CD4-positive, alpha-beta T cell treated with Interleukin-21 for 1 hour (primary cell): ENCODE results near the gene GLRX5.
A peak's percentile ranks its signal among the peaks of the same experiment; 100 is the strongest.

Experiments used
- DNase-seq: peaks from one replicate; pipeline ENCODE4 v3.0.0-alpha.2; 2020

The GLRX5 gene

DNA sequence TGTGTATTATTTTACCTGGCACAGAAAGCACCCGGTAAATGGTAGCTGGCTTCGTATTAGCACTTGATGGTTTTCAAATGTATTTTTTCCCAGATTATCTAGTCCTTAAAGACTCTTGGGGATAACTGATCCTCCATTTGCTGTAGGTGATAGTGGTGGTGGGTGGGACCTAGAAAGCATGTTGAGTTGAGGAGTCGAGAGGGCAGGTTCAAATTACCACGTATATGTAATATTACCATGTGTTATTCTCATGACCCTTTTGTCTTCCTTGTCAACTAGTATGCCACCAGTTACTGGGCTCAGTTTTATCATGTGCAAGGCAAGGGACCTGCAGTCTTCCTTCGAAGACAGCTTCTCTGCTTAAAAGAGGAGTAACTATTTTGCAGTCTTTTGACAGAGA, 1.8 kb downstream of the GLRX5 start:
- no peak for DNase-seq

DNA sequence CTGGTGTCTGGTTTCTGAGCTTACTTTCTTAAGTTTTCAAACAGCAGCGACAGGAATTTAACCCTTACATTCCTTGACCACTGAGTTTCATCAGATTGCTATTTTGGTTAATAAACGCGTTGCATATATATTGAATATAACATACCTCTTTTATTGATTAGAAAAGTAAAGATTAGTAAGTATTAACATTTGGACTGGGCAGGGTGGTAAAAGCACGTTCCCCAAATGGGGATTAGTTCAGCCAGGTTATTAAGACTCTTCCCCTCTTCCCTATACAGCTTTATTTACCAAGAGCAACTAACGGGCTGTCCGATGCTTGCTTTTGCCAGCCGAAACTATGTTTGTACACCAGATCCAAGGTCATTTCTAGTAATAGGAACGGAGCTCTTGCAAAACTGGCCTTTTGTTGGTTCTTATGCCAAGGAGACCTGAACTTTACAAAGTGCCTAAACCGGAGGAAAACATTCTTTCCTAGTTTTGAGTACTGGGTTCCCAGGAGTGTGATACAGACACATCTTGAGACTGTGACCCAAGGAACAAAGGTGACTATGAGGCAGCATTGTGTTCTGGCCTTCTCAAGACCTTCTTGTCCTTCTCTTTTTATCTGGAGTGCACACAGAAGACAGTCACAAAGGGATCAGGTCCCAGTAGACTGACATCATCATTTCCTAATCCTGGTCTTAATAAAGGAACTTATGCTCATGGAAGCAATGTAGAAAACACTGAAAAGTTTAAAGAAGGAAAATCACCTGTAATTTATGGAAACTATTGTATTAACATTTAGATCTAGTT, 2.6 kb downstream of the GLRX5 start:
- no peak for DNase-seq

DNA sequence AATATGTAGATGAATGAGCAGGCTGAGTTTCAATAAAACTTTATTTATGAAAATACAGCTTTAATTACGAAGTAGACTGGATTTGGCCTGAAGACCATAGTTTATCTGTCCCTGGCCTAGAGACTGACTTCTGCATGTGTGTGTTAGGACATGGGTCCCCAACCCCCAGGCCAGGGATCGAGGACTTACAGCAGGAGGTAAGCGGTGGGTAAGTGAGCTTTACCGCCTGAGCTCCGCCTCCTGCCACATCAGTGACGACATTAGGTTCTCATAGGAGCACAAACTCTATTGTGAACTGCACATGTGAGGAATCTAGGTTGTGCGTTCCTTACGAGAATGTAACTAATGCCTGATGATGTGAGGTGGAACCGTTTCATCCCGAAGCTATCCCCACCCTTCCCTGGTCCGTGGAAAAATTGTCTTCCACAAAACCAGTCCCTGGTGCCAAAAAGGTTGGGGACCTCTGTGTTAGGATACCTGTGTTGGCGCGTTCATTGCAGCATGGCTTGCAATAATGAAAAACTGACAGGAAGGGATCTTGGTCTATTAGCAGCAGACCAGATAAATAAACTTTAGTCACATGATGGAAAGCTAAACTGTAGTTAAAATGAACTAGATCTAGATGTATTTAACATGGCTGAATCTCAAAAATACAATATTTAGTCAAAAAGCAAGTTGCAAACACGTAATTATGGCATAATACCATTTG, 4.1 kb downstream of the GLRX5 start:
- DNase-seq: no peak

GRCh38 chr14:95540236-95540855, 5.5 kb downstream of the GLRX5 start:
- no peak for DNase-seq

GRCh38 chr14:95541346-95541745, 6.5 kb downstream of the GLRX5 start:
- DNase-seq: no peak

- no peak for DNase-seq
Observed at GRCh38 chr14:95541932-95542930, 7.4 kb downstream of the GLRX5 start.

- DNase-seq: no peak
Observed at GRCh38 chr14:95543021-95543420, 8.2 kb downstream of the GLRX5 start.

- DNase-seq: no peak
Observed at GRCh38 chr14:95544588-95544987, 9.7 kb downstream of the GLRX5 start.

DNA sequence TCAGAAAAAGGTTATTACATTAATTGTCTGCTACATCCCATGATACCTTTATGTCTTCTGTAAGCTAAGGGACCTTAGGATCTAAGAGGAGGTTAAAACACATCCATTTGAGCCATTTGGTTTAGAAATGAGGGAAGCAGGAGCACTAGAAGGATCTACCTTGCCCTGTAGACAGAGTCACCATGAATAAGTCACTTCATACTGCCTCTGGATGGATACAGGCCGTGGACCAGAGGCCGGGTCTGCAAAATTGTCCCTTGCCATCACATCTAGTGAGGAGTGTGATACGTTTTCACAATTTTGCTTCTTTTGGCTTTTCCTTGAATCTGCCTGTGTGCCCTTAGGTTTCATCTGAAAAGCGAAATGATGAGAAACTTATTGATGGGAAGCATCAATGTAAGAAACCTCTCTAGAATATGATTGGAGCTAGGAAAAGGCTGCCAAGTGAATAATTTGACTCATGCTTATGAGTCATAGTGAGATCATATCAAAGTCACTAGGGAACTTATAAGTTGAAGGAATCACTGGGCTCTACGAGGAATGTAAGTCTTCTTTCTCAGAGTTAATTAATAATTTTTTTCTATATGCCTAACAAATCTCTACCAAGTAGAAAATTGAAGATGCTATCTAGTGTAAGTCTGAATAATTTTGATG, 10.8 kb downstream of the GLRX5 start:
- no peak for DNase-seq

DNA sequence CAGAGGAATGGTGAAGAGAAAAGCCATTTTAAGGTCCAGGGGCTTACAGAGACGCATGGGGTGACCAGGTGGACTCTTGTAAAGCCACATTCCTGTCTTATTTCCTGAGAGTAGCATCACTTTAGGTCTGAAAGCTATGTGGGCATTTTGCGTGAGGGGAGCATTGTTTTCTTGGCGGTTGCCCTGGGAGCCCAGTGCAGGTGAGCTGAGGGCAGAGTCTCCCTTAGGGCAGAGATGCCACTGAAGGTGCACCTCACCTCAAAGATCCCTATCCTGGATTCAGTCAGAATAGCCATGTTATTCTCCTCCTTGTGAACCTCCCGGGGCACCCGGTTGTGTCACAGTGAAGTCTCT, 12.4 kb downstream of the GLRX5 start:
- DNase-seq: no peak

DNA sequence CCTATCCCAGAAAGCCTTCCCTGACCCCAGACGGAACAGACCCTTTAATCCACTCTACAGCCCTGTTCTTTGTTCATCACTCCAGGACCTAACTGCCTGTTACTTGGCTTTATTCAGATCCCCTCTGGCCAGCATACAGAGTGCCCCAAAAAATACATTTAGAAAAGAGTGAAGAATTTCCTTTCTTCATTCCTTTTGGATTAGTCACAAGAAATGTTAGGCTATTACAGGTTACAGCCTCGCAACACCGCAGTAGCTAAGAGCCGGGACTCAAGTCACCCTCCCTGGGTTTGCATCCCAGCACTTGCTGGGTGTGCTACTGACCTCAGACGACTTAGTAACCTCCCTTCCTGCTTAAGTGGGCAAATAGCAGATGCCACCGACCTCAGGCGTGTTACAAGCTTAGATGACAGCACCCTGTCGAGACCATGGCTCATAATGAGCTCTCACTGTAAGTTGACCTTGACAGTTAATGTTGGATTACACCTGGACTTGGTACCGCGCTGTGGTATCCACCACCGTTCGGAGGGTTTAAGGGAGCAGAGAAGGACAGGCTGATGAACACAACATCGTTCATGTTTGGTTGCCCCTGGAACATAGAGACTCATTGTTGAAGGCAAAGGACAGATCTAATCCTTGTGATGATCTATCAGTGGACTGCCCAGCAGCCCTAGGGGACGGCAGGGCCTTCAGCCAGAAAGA, 12.9 kb downstream of the GLRX5 start:
- DNase-seq: no peak

DNA sequence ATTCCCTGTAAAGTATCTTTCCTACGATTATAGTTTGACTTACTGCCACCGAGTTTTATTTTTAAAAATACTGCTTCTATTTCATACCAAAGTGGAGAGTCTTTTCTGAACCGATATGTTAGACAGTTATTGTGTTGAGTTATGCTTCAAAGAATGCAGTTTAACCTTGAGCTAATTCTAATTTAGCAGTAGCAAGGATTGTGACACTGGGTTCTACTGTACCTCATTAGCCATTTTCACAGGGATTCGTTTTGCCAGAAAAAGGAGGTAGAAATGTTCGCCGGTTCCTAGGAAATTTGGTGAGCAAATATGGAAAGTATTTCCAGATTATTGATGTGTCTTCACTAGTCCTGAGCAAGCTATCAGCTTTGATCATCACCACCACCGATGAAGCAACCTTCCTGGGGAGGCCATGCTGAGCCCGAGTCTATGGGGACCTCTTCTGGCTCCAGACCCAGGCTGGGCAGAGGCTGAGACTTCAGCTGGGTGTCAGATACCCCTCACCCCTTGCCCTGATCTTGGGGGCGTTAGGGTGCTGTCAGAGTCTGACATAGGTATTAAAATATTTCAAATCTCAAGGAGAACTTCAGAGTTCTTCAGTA, 13.6 kb downstream of the GLRX5 start:
- DNase-seq: no peak

- no peak for DNase-seq
Observed at GRCh38 chr14:95549656-95550585, 15.1 kb downstream of the GLRX5 start.

GRCh38 chr14:95551435-95551834, 16.6 kb downstream of the GLRX5 start:
- no peak for DNase-seq

DNA sequence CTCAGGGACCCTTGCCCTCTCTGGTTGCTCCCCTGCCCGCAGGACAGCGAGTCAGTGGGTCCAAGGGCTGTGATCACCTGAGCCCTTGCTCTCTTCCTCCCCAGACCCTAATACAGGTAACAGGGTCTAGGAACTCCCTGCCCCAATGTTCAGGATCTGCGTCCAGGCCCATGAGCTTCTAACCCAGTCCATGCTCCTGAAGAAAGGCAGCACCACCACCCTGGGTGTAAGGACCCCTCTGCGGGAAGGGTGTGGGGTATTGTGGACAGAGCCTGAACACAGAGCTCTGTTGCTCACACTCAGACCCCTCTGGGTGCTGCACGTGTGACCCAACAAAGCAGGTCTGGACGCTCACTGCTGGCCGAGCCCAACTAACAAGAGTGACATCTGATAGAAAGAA, 18.3 kb downstream of the GLRX5 start:
- no peak for DNase-seq

GRCh38 chr14:95555053-95555452, 20.2 kb downstream of the GLRX5 start:
- no peak for DNase-seq

- no peak for DNase-seq
Observed at GRCh38 chr14:95557291-95557690, 22.4 kb downstream of the GLRX5 start.

DNA sequence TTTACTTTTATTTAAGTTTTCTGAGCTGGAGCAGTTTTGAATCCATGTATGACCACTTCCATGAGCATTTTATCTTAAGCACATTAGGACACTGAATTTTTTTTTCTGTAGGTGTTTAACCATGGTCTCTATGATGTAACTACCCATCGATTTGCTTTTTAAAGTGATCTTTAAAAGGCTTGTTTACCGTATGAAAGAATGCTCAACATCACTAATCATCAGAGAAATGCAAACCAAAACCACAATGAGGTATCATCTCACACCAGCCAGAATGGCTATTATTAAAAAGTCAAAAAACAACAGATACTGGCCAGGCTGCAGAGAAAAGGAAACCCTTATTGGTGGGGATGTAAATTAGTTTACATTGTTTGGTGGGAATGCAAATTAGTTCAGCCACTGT, 23.0 kb downstream of the GLRX5 start:
- DNase-seq: no peak

DNA sequence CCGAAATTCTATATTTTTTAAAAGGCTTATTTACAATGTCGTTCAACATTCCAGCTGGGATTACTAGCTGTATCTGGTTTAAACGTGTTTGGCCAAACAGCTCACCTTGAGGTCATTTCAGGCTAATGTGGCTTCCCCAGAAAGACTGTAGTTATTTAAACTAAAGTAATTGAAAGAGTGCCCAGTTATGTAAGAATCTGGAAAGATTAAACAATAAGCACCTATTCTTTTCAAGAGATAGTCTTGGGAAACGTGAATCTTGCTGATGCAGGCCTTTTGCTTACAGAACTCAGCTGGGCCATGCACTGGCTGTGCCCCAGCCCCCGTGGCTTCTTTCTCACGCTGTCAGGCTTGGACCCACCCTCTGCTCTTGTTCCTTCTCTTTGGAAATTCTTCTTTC, 24.4 kb downstream of the GLRX5 start:
- no peak for DNase-seq

DNA sequence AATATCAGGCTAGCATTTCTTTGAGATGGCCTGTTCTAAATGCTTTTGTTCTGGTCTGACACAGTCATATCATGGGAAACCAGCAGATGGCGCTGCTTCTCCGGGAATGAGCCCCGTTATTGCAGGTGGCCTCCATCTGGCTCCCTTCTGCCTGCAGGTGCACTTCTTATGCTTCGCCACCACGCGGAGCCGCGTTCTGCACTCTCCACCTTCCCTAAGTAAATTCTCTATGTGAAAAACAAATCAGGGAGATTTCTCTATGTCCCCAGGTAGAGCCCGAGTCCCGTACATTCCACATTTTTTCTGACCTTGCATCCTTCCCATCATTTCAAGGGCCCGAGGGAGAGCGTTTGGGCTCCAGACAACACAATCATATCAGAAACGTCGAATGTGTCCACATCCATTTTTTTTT, 26.2 kb downstream of the GLRX5 start:
- DNase-seq: peak; percentile 81
